Neural progenitor cell (in vitro differentiated cells): ENCODE measurements around the gene TECR. TPM values are rescaled to one million over a fixed set of nuclear protein-coding genes. Genes with fewer than 3 reads are reported as not detected.

ENCODE experiments used
- DNase-seq: peaks from one replicate; pipeline ENCODE4 v3.0.0-alpha.2; 2016; ENCODE audit warnings: low spot score
- H2AFZ ChIP-seq: fragments of 200-600 bp; sonication (generic); replicated peaks from 2 replicates; pipeline ENCODE4 v1.6.1; 2016; ENCODE audit warnings: antibody characterized with exemption
- H3F3A ChIP-seq: fragments of 200-600 bp; sonication (generic); 2 replicates; pipeline ENCODE4 v1.6.1; 2016; ENCODE audit warnings: antibody characterized with exemption, low read depth
- H3K27ac ChIP-seq: fragments of 200-600 bp; sonication (generic); 2 replicates; pipeline ENCODE4 v1.5.1; 2016; ENCODE audit warnings: mild to moderate bottlenecking
- H3K27me3 ChIP-seq: fragments of 200-600 bp; sonication (generic); 2 replicates; pipeline ENCODE4 v1.6.1; 2016; ENCODE audit warnings: mild to moderate bottlenecking, moderate library complexity
- H3K36me3 ChIP-seq: fragments of 200-600 bp; sonication (generic); 2 replicates; pipeline ENCODE4 v1.5.1; 2016
- H3K4me1 ChIP-seq: fragments of 200-600 bp; sonication (generic); 2 replicates; pipeline ENCODE4 v1.6.1; 2016; ENCODE audit warnings: mixed run types
- H3K4me2 ChIP-seq: fragments of 200-600 bp; sonication (generic); 2 replicates; pipeline ENCODE4 v1.6.1; 2016
- H3K4me3 ChIP-seq: fragments of 200-600 bp; sonication (generic); 2 replicates; pipeline ENCODE4 v1.5.1; 2016
- H3K79me2 ChIP-seq: fragments of 200-600 bp; sonication (generic); 2 replicates; pipeline ENCODE4 v1.6.1; 2016; ENCODE audit warnings: low read depth
- H3K9ac ChIP-seq: fragments of 200-600 bp; sonication (generic); 2 replicates; pipeline ENCODE4 v1.6.1; 2016
- H3K9me3 ChIP-seq: fragments of 200-600 bp; sonication (generic); 2 replicates; pipeline ENCODE4 v1.5.1; 2016; ENCODE audit warnings: low read depth
- H4K20me1 ChIP-seq: fragments of 200-600 bp; sonication (generic); 2 replicates; pipeline ENCODE4 v1.6.1; 2016; ENCODE audit warnings: low read depth
- H3K27ac Mint-ChIP-seq: 3 replicates; pipeline ENCODE4 v1.8.0; 2021; ENCODE audit warnings: mixed read lengths
- H3K27me3 Mint-ChIP-seq: 2 replicates; pipeline ENCODE4 v1.8.0; 2022; ENCODE audit warnings: low read depth, mild to moderate bottlenecking, inconsistent platforms, moderate library complexity, mixed read lengths; ENCODE audit not compliant: insufficient read depth
- H3K36me3 Mint-ChIP-seq: 3 replicates; pipeline ENCODE4 v1.8.0; 2021; ENCODE audit warnings: mixed read lengths
- H3K4me1 Mint-ChIP-seq: 3 replicates; pipeline ENCODE4 v1.8.0; 2021; ENCODE audit warnings: mixed read lengths
- H3K4me3 Mint-ChIP-seq: 3 replicates; pipeline ENCODE4 v1.8.0; 2021; ENCODE audit warnings: mild to moderate bottlenecking, moderate library complexity, mixed read lengths
- H3K9me3 Mint-ChIP-seq: 3 replicates; pipeline ENCODE4 v1.8.0; 2020; ENCODE audit warnings: mixed read lengths
- CTCF ChIP-seq: fragments of 200-600 bp; sonication (generic); IDR thresholded peaks from 2 replicates; pipeline ENCODE4 v1.5.1; 2017; ENCODE audit warnings: antibody characterized with exemption, mild to moderate bottlenecking
- EZH2 ChIP-seq: fragments of 200-600 bp; sonication (generic); IDR thresholded peaks from 2 replicates; pipeline ENCODE4 v1.6.1; 2017; ENCODE audit warnings: antibody characterized with exemption, mild to moderate bottlenecking, moderate library complexity
- EZH2phosphoT487 ChIP-seq: fragments of 200-600 bp; sonication (generic); IDR thresholded peaks from 2 replicates; pipeline ENCODE4 v1.6.1; 2017; ENCODE audit warnings: antibody characterized with exemption
- total RNA-seq: library from RNA; depleted of rRNA; stranded (reverse); fragments of >200 nt; gene quantifications from 2 replicates; pipeline ENCODE4 v1.2.3, GENCODE V29; 2015; ENCODE audit warnings: low replicate concordance

The TECR gene
- total RNA-seq, 1 donor from 2014 or later, result 41.9 TPM

- Histone ChIP-seq H3K27me3 (no peaks in the 10 kb centered on the region), H2AFZ (no peak overlapping the region), H3K4me1 (no peaks in the 10 kb centered on the region), H3K79me2 (peaks cover 87% of the 10 kb centered on the region), H3K27ac (peak overlapping the region; percentile 37), H3K9ac (no peak overlapping the region), H3K4me2 (no peak overlapping the region), H3K4me3 (no peak overlapping the region), H3F3A (no peaks in the 10 kb centered on the region), H3K36me3 (no peaks in the 10 kb centered on the region), H4K20me1 (peaks cover 51% of the 10 kb centered on the region), H3K9me3 (no peaks in the 10 kb centered on the region)
- Mint-ChIP-seq H3K27me3 (peaks cover 3% of the 10 kb centered on the region), H3K27ac (peak overlapping the region; percentile 69), H3K9me3 (no peaks in the 10 kb centered on the region), H3K4me3 (no peak overlapping the region), H3K4me1 (peaks cover 7% of the 10 kb centered on the region), H3K36me3 (no peaks in the 10 kb centered on the region)
- TF ChIP-seq EZH2 (no peak), EZH2phosphoT487 (no peak)
- DNase-seq, result no peak
These were observed 13.4 kb downstream of the TECR start for GRCh38 chr19:14542711-14543328.

- no peak for TF ChIP-seq EZH2phosphoT487
- no peak for TF ChIP-seq EZH2
- no peak for TF ChIP-seq CTCF
- H3K27me3 Mint-ChIP-seq, result peaks cover 3% of the 10 kb centered on the region
These were observed 14.7 kb downstream of the TECR start for GRCh38 chr19:14544047-14544446.

GRCh38 chr19:14544977-14545715 lies 15.8 kb downstream of the TECR start:
- Histone ChIP-seq H3K27ac (no peak overlapping the region), H3K4me1 (no peaks in the 10 kb centered on the region), H4K20me1 (peaks cover 49% of the 10 kb centered on the region), H3K9ac (no peak overlapping the region), H3K9me3 (no peaks in the 10 kb centered on the region), H3K79me2 (peaks cover 82% of the 10 kb centered on the region), H3F3A (peaks cover 4% of the 10 kb centered on the region), H3K36me3 (no peaks in the 10 kb centered on the region), H2AFZ (no peak overlapping the region), H3K4me3 (no peak overlapping the region), H3K27me3 (no peaks in the 10 kb centered on the region), H3K4me2 (no peak overlapping the region)
- Mint-ChIP-seq H3K36me3 (peaks cover 10% of the 10 kb centered on the region), H3K9me3 (no peaks in the 10 kb centered on the region), H3K4me3 (no peak overlapping the region), H3K4me1 (peaks cover 7% of the 10 kb centered on the region), H3K27me3 (peaks cover 2% of the 10 kb centered on the region), H3K27ac (no peak overlapping the region)
- DNase-seq, result no peak
- TF ChIP-seq EZH2phosphoT487 (no peak), CTCF (no peak), EZH2 (no peak)

More at GRCh38 chr19:14544047-14544446, 14.7 kb downstream of the TECR start:
- Mint-ChIP-seq H3K4me3 (no peak overlapping the region), H3K4me1 (peaks cover 7% of the 10 kb centered on the region), H3K27ac (no peak overlapping the region), H3K36me3 (peaks cover 6% of the 10 kb centered on the region), H3K9me3 (no peaks in the 10 kb centered on the region)
- Histone ChIP-seq H4K20me1 (peaks cover 45% of the 10 kb centered on the region), H3K79me2 (peaks cover 82% of the 10 kb centered on the region), H2AFZ (no peak overlapping the region), H3K36me3 (no peaks in the 10 kb centered on the region), H3K9ac (no peak overlapping the region), H3K27ac (no peak overlapping the region), H3K4me1 (no peaks in the 10 kb centered on the region), H3F3A (no peaks in the 10 kb centered on the region), H3K4me2 (no peak overlapping the region), H3K4me3 (no peak overlapping the region), H3K27me3 (no peaks in the 10 kb centered on the region), H3K9me3 (no peaks in the 10 kb centered on the region)
- DNase-seq, result no peak

GRCh38 chr19:14545716-14546082 lies 16.3 kb downstream of the TECR start:
- Mint-ChIP-seq H3K27ac (no peak overlapping the region), H3K4me3 (no peak overlapping the region), H3K4me1 (peaks cover 8% of the 10 kb centered on the region), H3K36me3 (peaks cover 10% of the 10 kb centered on the region), H3K9me3 (no peaks in the 10 kb centered on the region), H3K27me3 (peaks cover 2% of the 10 kb centered on the region)
- Histone ChIP-seq H3K27ac (no peak overlapping the region), H3K4me3 (no peak overlapping the region), H3K4me1 (no peaks in the 10 kb centered on the region), H3K4me2 (no peak overlapping the region), H3K36me3 (no peaks in the 10 kb centered on the region), H3F3A (peaks cover 4% of the 10 kb centered on the region), H3K9me3 (no peaks in the 10 kb centered on the region), H4K20me1 (peaks cover 54% of the 10 kb centered on the region), H3K9ac (no peak overlapping the region), H2AFZ (no peak overlapping the region), H3K27me3 (no peaks in the 10 kb centered on the region), H3K79me2 (peaks cover 81% of the 10 kb centered on the region)
- DNase-seq, result no peak
- TF ChIP-seq EZH2, result no peak
- no peak for TF ChIP-seq EZH2phosphoT487
- no peak for TF ChIP-seq CTCF
